ENCODE results near the gene GPR22.

GRCh38 chr7:107494315-107494751, 24.5 kb downstream of the GPR22 start:
- TF ChIP-seq CTCF (IDR thresholded peaks at IDR 0.05) (no peak), POLR2AphosphoS5 (IDR thresholded peaks at IDR 0.05) (no peak), EP300 (IDR thresholded peaks at IDR 0.05) (no peak)

All from upper lobe of left lung (tissue), 4 donors.